ENCODE measurements around the gene IGLON5. TPM values are rescaled to one million over a fixed set of nuclear protein-coding genes. Genes with fewer than 3 reads are reported as not detected.

The IGLON5 gene
- total and polyA plus RNA-seq, 12 donors, result 0.14 to 0.19 TPM; not detected in 10

- DNase-seq (peak; percentile 97 to 99), ATAC-seq (peak; percentile 77 to 91 (median 86))
- WGBS, 2 donors, result 0 to 1% methylated on average over 53 to 54 of the region's 54 CpGs
- intact Hi-C loops (cut with DNase I), result loop anchor here in 4 of 10 donors (1.0 to 10.0 kb wide), 5 partner anchors 27 to 262 kb away; partner anchors contain the start of gene CTU1 (in 1 of the 4)
- TF ChIP-seq CTCF (IDR thresholded peaks at IDR 0.05), result no peak
- no peaks in the 10 kb centered on the region for H3K9me3 ChIP-seq
- peak overlapping the region; percentile 60 to 93 (median 80) for H3K4me3 ChIP-seq
- H3K27me3 ChIP-seq, result no peaks in the 10 kb centered on the region
- H3K27ac ChIP-seq, result peak overlapping the region; percentile 89 to 98 (median 96)
- H3K36me3 ChIP-seq, result no peaks in the 10 kb centered on the region
- H3K4me1 ChIP-seq, result peaks cover 0 to 45% (median 27%) of the 10 kb centered on the region in 9 donors
Observed at GRCh38 chr19:51366389-51367254, 55.2 kb downstream of the IGLON5 start.

GRCh38 chr19:51367255-51367564 is 55.8 kb downstream of the IGLON5 start:
- Histone ChIP-seq H3K9me3 (no peaks in the 10 kb centered on the region), H3K27me3 (no peaks in the 10 kb centered on the region), H3K36me3 (no peaks in the 10 kb centered on the region), H3K4me1 (peaks cover 0 to 50% (median 26%) of the 10 kb centered on the region in 9 donors), H3K27ac (peak overlapping the region; percentile 89 to 98 (median 96)), H3K4me3 (peak overlapping the region; percentile 60 to 93 (median 80))
- intact Hi-C loops (cut with DNase I), result loop anchor here in 4 of 10 donors (1.0 to 10.0 kb wide), 4 partner anchors 27 to 262 kb away; partner anchors contain the start of gene CTU1 (in 1 of the 4)
- TF ChIP-seq CTCF (IDR thresholded peaks at IDR 0.05), result no peak
- ATAC-seq, result peak in 2 of 8 donors; percentile 0 to 5
- DNase-seq, result peak; percentile 37 to 50
- WGBS, 2 donors, result 0% methylated on average over 15 of the region's 15 CpGs

GRCh38 chr19:51367565-51368365 is 56.3 kb downstream of the IGLON5 start:
- DNase-seq, result peak; percentile 99
- no peaks in the 10 kb centered on the region for H3K27me3 ChIP-seq
- peak in 1 of 9 donors; percentile 6 for TF ChIP-seq CTCF (IDR thresholded peaks at IDR 0.05)
- peak overlapping the region; percentile 89 to 98 (median 96) for H3K27ac ChIP-seq
- peaks cover 0 to 50% (median 24%) of the 10 kb centered on the region in 9 donors for H3K4me1 ChIP-seq
- H3K36me3 ChIP-seq, result no peaks in the 10 kb centered on the region
- intact Hi-C loops (cut with DNase I), result loop anchor here in 4 of 10 donors (1.0 to 10.0 kb wide), 4 partner anchors 27 to 263 kb away; partner anchors contain the start of gene CTU1 (in 1 of the 4)
- 1% methylated on average over 60 to 64 of the region's 64 CpGs for WGBS, 2 donors
- H3K4me3 ChIP-seq, result peak overlapping the region; percentile 60 to 93 (median 80)
- no peaks in the 10 kb centered on the region for H3K9me3 ChIP-seq
- peak; percentile 90 to 96 (median 93) for ATAC-seq
